GM10266 (cell line): ENCODE data around the gene HOXC10.

Source experiments
- DNase-seq: peaks from one replicate; pipeline ENCODE4 v3.0.0; 2012; ENCODE audit errors: extremely low spot score
- TF ChIP-seq, protein P1 (sequence below): IDR thresholded peaks from 2 replicates; pipeline ENCODE4 v1.5.1; 2012; ENCODE audit warnings: mild to moderate bottlenecking, low read depth; ENCODE audit not compliant: control insufficient read depth, insufficient read depth; ENCODE audit errors: missing control alignments

HOXC10 gene

DNA sequence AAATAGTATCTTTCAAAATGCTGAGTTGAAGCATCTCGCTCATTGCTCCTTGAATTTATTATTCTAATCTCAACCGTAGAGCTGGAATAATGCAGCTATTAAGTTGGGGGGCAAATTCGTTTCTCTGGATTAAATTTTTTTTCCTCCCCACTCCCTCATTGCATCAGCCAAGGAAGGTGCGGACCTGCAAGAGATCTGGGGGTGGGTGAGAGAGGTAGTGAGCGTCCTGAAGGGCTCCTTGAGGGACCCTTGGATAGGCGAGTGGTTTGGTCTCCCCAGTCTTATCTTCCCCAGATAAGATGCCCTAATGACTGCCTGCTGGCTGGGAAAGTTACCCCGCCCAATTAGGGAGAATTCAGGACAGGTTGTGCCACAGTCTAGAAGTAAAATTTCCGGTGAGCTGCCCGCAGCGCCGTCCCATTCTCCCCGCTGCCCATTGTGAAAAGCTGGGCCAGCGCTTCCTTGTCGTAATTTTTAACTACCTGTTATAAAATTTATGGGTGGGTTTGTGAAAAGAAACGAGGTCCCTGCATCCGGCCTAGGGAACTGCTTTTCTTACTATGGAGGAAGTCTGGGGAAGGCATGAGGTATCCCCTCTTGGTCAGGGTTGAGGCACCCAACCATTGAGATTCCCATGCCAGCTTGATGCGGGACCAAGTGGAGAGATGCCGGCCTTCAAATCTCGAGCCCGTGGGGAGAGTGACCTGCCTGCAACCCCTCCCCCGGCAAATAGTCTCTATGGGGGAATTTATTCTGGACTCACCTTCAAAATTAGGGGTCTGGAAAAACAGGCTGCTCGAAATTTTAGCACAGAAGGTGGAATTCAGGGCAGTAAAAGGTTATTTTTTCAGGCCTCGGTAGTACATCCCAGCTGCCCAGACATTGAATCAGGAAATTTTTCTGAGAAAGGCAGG lies 30.3 kb downstream of the HOXC10 start:
- TF ChIP-seq, protein P1, sequence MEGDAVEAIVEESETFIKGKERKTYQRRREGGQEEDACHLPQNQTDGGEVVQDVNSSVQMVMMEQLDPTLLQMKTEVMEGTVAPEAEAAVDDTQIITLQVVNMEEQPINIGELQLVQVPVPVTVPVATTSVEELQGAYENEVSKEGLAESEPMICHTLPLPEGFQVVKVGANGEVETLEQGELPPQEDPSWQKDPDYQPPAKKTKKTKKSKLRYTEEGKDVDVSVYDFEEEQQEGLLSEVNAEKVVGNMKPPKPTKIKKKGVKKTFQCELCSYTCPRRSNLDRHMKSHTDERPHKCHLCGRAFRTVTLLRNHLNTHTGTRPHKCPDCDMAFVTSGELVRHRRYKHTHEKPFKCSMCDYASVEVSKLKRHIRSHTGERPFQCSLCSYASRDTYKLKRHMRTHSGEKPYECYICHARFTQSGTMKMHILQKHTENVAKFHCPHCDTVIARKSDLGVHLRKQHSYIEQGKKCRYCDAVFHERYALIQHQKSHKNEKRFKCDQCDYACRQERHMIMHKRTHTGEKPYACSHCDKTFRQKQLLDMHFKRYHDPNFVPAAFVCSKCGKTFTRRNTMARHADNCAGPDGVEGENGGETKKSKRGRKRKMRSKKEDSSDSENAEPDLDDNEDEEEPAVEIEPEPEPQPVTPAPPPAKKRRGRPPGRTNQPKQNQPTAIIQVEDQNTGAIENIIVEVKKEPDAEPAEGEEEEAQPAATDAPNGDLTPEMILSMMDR, result no peak
- DNase-seq, result no peak

DNA sequence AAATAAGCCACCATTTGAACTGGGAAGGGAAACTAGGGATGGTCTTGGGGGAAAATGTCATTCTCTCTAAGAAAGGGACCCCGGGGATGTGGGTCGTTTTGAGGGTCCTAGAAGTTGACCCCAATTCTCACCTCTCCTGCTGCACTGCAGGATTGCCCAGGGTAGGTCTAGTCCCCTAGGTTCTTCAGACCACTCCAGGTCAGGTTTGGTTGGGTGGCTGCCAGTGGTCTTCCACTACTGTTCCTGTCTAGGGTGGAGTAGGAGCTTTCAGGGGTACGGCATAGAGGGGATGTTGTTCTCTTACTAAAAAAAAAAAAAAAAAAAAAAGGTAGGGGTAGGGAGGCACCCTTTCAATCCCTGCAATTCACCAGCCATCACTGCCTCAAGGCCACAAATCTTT lies 31.1 kb downstream of the HOXC10 start:
- TF ChIP-seq, protein P1, result no peak
- no peak for DNase-seq

DNA sequence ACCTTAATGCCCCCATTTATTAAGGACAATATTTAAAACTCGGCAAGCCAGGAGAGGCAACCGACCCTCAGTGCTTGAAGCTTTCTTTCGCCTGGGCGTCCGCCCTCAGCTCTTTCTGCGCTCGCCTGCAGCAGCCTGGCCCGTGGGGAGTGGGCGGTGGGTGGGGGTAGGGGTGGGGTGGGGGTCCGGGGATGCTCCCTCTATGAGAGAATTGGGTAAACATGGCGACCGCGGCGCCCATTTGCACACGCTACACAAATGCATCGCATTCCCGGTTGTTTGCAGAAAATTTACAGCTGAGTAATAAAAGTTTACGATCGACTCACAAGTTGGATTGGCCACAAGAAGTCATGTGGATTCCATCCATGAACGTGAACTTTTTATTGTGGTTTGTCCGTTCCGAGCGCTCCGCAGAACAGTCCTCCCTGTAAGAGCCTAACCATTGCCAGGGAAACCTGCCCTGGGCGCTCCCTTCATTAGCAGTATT lies 31.6 kb downstream of the HOXC10 start:
- DNase-seq, result no peak
- TF ChIP-seq, protein P1, result no peak

DNA sequence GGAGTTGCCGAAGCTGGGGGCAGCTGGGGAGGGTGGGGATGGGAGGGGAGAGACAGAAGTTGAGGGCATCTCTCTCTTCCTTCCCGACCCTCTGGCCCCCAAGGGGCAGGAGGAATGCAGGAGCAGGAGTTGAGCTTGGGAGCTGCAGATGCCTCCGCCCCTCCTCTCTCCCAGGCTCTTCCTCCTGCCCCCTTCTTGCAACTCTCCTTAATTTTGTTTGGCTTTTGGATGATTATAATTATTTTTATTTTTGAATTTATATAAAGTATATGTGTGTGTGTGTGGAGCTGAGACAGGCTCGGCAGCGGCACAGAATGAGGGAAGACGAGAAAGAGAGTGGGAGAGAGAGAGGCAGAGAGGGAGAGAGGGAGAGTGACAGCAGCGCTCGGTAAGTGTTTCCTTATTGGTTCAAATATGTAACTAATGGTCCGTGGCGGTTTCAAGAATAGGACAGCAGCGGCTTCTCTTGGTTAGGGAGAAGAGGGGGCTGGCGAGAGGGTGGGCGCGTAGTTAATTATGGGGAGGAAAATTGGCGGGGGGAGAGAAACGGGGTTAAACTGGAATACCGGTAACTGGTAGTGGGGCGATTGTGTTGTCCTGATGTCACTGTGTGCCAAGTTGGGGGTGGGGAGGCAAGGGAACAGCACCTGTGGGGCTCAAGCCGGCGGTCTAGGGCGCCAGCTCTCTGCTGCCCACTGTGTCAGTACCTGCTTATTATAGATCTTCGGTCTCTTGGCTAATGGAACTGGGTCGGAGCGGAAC lies 32.3 kb downstream of the HOXC10 start:
- peak; percentile 64 for DNase-seq
- TF ChIP-seq, protein P1, result no peak

DNA sequence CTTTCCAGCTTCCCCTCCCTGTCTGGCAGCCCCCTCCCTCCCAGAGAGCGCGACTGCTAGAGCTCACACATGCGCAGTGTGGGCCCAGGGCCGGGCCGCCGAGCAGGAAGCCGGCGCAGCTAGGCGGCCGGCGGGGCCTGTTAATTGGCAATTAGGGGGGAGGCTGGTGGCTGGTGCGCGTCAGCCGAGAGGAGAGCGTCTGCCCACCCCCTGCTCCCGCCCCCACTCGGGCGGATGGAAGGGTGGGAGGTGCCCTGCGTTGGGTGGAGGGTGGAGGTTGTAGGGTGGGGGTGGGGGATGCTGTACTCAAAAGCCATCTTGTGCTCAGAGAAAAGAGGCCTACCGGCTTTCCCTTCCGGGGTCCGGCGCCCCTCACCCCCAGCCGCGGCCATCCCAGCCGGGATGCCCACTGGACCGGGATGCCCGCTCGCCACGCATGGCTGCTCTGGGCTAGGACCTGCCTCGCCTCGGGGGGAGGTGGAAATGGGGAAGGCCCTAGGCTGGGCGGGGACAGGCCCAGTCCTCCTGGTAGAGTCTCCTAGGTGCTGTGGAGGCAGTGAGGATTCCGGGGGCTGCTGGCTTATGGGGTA lies 33.0 kb downstream of the HOXC10 start:
- TF ChIP-seq, protein P1, result no peak
- DNase-seq, result peak; percentile 94

DNA sequence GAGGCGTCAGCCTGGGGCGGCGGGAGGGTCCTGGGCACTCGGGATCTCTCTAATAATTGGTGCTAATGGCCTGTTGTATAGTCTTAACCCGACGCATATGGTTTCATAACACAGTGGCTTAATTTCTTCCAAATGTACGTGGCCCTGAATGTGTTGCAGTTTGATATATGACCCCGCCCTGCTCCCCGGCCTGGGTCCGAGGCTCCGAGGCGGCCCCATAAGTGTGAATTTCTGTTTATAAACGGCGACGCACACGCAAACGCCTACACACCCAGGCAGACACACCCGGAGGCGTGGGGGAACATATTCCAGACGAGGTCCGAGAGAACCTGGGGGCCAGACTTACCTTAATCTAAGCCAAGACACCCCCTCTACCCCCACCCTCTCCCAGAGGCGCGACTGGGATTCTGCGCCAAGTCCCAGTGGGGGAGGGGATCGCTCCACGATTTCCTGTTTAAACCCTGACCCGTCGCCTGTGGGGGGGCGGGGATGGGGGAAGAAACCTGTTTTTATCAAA lies 33.6 kb downstream of the HOXC10 start:
- TF ChIP-seq, protein P1, result no peak
- no peak for DNase-seq
